HG03175 (cell line): ENCODE data around the gene FYB1.

ENCODE experiments used
- ATAC-seq: cut with Tn5 transposase; IDR thresholded peaks from one replicate; pipeline ENCODE4 v1.9.1; 2021; ENCODE audit warnings: mild to moderate bottlenecking, moderate library complexity; ENCODE audit not compliant: unreplicated experiment

FYB1 gene

DNA sequence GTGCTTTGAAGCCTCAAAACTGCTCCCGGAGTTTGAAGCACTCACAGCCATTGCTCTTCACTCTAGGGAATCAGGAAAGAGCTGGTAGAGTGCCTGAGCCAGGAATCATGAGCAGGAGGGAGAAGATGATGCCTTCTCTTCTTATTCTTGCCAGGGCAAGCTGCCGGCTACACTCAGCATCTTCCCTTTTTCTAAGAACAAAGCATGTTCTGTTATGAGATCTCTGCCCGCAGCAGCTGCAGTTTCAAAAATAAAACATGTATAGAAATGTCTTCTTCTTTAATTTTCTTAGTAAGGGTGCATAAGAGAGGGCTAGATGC is 87.3 kb downstream of the FYB1 start:
- ATAC-seq: no peak

GRCh38 chr5:39131210-39132127 is 87.9 kb downstream of the FYB1 start:
- ATAC-seq: no peak

DNA sequence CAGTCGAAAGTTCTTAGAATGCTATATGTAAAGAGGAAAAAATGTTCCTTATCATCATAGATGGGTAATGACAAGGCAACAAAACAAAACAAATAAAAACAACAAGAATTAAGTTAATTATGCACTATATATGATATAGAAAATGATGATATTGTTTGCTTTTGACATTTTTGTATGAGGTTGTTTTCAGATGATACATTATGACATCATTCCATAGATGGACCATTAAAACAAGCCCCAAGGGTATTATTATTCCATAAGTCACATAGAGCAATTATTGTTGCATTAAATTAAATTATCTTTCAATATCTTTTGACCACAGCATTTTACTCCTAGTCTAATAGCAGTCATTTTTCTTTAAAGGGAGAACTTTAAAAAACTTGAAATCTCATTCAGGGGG is 88.6 kb downstream of the FYB1 start:
- ATAC-seq: no peak

- ATAC-seq: no peak
Measured at GRCh38 chr5:39121922-39122321, 97.4 kb downstream of the FYB1 start.

GRCh38 chr5:39121315-39121714 is 98.0 kb downstream of the FYB1 start:
- ATAC-seq: no peak

DNA sequence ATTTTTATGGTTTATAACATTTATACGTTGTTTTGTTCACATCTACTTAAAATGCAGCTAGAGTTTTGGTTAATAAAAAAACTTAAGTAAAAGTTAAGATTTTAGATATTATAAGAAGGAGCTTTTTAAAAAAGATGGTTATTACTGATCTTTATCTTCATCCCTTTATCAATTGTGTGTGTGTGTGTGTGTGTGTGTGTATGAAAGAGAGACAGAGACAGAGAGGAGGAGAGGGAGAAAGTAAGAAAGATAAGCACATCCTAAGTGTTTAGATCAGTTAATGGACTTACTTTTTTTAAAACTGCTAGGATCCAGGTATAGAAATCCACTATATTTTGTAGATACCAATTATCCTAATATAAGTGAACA is 99.3 kb downstream of the FYB1 start:
- ATAC-seq: no peak

DNA sequence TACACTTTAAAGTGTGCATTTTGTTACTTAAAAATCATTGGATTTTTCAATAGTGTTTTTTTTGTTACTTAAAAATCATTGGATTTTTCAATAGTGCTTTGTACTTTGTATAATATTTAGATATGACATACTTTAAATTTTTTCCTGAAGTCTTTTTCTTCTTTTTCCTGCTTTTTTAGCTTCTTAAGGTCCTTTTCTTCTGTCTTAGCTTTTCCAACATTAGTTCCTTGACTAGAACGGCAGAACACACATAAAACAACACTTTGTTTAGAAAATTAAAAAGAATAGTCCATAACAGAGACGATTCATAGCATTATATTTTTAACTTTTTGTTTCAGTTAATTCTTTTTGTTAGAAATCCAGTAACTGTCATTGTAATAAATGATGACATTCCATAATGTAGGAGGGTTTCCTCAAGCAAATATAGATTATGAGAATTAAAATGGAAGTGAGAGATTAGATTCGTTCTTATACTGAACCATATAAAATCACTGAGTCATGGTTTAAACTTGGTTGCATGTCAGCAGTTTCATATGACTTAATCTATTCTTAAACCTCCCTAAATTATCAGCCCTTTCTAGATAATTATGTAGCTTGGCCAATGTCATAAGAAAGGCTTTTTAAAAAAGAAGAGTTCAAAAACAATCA is 99.8 kb downstream of the FYB1 start:
- no peak for ATAC-seq

DNA sequence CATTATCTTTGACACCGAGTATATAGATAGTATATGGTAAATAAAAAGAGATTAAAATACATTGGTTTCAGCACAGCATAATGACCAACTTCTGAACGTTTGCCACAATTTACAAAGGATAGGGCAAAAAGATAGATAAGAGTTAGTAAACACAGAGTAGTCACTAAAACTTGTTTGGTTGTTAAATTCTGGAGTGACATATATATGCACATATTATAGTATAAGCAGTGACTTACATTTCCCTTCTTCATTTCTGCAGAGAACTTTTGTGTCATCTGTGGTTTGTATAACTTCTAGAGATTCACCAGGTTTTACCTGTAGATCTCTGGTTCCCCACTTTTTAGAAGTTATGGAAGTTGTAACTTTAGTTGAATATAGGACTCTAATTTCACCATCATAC is 100.7 kb downstream of the FYB1 start:
- no peak for ATAC-seq

- no peak for ATAC-seq
Measured at GRCh38 chr5:39117401-39117800, 102.0 kb downstream of the FYB1 start.

- ATAC-seq: no peak
Measured at GRCh38 chr5:39116344-39117170, 102.8 kb downstream of the FYB1 start.

- no peak for ATAC-seq
Measured at GRCh38 chr5:39115644-39116343, 103.6 kb downstream of the FYB1 start.

DNA sequence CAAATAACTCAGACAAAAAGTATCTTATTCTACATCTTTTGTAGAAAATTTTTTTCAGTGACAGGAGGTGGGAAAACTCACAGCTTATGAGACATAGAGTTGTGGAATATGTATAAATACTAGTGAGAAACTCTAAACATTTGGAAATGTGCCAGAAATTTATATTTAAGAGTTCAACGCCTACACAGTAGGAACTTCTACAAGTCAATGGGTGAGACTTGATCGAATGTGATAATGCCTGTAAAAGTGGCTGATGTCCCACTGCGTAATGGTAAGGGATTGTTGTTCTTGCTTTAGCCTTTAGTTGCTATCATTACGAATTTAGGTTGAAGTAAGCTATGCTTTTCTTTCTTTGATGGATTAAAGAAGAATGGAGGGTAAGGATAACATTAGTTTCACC is 105.2 kb downstream of the FYB1 start:
- ATAC-seq: no peak

DNA sequence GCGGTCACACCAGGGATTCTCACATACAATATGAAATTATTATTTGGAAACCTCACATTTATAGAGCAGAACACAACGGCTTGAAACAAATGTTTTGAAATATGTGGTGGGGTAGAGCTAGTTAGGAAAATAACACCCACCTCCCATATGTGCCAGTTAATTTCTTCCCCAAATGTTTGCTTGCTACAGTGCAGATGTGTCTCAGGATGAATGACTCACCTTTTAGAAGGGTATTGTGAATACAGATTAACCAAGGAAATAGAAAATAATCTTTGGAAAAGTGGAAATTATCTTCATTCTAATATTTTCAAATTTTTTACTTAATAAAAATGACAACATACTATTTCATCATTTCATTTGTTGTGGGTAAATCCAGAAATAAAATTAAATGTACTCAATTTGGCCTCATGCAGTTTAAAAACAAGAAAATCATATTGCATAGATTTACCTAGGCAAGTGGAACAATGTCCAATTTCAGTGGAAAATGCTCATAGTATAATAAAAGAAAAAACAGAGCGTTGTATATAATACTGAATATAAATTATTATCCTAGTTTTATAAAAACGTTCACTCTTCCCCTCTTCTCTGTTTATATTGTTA is 105.9 kb downstream of the FYB1 start:
- no peak for ATAC-seq

DNA sequence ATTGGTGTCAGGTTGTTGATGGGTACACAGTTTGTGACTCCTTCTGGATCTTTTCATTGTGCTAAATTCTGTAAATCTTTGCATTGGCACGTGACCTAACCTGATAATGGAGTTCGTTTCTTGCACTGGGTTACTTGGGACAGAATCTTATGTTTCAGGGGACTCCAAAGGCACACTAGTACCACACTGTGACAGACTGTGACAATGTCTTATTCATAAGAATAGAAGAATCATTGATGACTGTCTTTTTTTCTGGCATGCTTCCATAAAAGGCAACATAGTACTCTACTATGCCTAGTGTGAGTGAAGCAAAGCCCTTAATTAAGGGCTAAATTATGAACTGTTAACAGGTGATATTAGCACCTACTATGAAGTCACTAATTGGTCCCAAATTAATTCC is 109.8 kb downstream of the FYB1 start:
- no peak for ATAC-seq

DNA sequence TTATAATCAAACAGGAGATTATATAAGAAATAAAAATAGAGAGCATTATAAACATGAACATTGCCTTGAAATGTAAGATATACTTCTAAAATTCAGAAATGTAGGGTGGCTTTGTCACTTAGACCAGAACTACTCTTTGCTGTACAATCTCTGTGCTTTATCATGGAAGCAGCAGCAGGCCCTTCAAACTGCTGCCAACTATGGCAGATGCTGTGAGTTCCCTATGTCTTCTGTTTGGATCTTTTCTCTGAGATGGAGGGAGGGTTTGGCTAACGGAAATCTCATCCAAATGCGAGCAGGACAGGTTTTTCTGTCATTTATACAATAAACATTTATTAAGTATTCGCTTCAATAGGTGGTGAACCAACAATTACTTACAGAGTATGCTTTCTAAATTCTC is 110.4 kb downstream of the FYB1 start:
- no peak for ATAC-seq

DNA sequence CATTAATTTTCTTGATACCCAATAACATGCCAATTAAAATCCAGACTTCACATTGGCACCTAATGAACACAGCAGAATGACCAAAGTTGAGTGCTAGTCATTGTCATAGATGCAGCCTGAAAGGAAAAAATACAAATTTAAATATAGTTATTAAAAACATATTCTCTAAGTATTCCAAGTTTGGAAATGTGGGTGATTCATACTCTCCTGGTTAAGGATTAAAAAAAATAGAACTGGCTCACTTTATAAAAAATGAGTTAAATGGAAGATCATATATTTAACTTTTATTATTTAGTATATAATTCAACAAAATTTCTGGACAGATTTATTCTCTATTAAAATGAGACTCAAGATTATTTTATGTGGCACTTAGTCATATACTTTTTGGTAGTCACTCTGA is 112.0 kb downstream of the FYB1 start:
- no peak for ATAC-seq

GRCh38 chr5:39106322-39106721 is 113.0 kb downstream of the FYB1 start:
- ATAC-seq: no peak

- ATAC-seq: no peak
Measured at GRCh38 chr5:39104221-39104620, 115.1 kb downstream of the FYB1 start.

DNA sequence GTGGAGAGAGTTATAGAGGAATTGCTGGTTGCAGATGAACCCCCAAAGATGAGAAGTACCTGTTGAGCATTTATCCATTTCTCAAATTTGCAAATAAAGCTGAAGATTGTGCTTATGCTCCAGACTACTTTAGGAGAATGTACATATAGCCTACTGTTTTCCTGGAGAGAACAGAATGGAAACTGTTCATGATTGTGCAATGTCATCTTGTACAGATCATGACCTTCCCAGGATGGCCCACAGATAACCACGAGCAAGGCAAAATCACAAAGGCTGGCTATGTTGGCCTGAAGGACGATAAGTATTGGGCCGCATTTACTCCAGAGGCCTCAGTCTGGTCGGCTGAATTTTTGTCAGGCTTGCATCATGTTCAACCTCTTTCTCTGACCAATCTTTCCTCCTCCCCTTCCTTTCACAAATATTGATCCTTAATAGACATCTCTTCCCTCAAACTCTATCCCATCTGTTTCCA is 116.6 kb downstream of the FYB1 start:
- no peak for ATAC-seq

DNA sequence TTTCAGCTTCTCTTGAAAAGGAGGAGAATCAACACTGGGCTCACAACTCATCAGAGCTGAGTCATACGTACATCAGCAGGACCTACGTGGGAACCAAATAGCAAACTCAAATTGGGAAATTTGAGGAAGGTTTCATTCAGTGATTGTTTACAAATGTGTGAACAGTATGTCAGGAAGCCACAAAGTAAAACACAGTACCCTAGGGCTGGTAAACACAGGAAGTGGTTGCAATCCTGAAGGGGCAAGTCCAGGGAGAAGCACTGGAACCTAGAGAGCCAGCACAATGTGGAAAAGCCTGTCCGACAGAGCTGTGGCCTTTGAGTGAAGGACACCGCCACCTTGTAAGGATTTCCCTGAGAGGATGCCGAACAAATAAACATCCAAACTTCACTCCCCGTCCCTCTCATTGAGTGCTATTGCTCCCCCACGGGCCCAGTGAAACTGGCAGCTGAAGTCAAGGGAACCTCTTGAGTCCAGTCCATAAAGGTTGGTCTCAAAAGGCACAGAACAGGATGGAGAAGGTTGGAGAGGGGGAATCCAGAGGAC is 118.4 kb downstream of the FYB1 start:
- no peak for ATAC-seq
